Stimulated activated memory B cell treated with anti-CD40 and anti-IgM and Interleukin-4, amounts not matched to agents 10 μg/mL and 1 μg/mL and 100 μg/mL, for 72 hours (primary cell): ENCODE results near the gene BTBD6.

Source experiments
- ATAC-seq: fragments of 150-1000 bp; cut with Tn5 transposase; 2 replicates; pipeline ENCODE4 v1.10.0; 2021
- H3K27ac Mint-ChIP-seq: one replicate; pipeline ENCODE4 v1.8.0; 2022; ENCODE audit warnings: mild to moderate bottlenecking, mixed read lengths
- H3K27me3 Mint-ChIP-seq: one replicate; pipeline ENCODE4 v1.8.0; 2022; ENCODE audit warnings: mixed read lengths
- H3K36me3 Mint-ChIP-seq: one replicate; pipeline ENCODE4 v1.8.0; 2022; ENCODE audit warnings: mixed read lengths
- H3K4me1 Mint-ChIP-seq: one replicate; pipeline ENCODE4 v1.8.0; 2022; ENCODE audit warnings: mixed read lengths
- H3K4me3 Mint-ChIP-seq: one replicate; pipeline ENCODE4 v1.8.0; 2022; ENCODE audit warnings: mild to moderate bottlenecking, moderate library complexity, mixed read lengths
- H3K9me3 Mint-ChIP-seq: one replicate; pipeline ENCODE4 v1.8.0; 2022; ENCODE audit warnings: mixed read lengths

BTBD6 gene

DNA sequence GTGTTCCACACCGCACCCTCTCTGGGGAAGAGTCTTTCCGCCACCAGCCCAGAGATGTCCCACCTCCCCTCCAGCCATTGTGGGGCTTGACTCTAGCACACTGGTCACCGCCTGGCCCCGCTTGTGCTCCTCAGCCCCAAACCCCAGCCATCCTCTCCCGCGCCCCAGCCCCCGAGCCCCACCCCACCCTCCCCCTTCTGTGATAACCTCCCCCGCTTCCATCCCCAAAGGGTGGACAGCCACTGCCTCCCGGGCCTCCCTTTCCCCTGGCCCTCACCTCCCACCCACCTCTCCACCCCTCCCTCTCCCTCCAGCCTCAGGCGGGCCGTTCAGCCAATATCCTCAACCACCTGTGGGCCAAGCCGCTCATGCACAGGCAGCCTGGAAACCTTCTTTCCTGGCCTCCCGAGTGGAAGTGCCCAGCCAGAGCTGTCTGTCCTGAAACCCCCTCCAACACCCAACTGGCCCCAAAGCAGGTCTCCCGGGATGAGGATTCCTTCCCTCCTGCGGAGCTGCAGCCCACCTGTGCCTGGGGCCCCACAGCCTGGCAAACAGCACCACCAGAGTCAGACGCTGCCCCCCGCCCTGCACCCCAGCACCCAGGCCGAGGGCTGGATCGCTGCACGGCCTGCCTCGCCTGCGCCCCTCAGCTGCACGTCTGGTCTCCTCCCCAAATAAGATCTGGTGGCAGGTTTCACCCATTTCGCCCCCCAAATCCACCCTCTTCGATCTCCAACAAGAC is 40.2 kb upstream of the BTBD6 start:
- H3K4me1 Mint-ChIP-seq, result peaks cover 22% of the 10 kb centered on the region
- no peaks in the 10 kb centered on the region for H3K9me3 Mint-ChIP-seq
- ATAC-seq, result no peak
- H3K27ac Mint-ChIP-seq, result no peak overlapping the region
- peaks cover 14% of the 10 kb centered on the region for H3K36me3 Mint-ChIP-seq
- no peak overlapping the region for H3K4me3 Mint-ChIP-seq
- H3K27me3 Mint-ChIP-seq, result peaks cover 29% of the 10 kb centered on the region

DNA sequence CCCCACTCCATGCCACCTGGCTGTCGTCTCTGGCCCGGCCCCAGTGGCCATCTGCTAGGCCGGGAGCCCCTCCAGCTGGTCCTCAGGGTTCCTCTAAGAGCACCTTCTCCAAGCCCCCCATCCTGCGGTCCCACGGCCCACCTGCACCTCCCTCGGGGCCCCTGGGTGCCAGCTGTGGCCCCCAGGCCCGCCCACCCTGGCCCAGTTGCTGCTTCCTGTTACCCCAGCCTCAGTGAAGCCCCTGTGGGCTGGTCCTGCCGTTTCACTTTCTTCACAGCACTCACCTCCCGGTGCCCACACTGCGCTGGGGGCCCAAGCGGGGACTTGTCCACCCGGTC is 39.6 kb upstream of the BTBD6 start:
- no peaks in the 10 kb centered on the region for H3K9me3 Mint-ChIP-seq
- no peak overlapping the region for H3K27ac Mint-ChIP-seq
- no peak for ATAC-seq

DNA sequence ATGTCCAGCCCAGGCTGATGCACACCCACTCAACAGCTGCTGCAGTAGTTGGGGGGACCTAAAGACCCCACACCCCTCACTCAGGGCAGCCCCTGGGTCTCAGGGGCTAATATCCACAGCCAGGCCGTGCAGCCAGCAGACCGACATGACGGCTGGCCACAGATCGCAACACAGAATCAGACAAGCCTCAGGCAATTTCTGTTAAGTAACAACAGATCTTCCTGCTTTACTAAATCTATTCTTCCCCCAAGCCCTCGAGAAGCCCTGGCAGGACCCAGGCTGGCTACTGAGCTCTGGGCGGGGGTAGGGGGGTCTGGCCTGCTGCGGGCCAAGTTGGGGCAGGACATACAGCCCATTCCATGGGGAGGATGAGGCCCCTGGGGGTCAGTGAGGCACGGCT is 39.2 kb upstream of the BTBD6 start:
- Mint-ChIP-seq H3K27ac (no peak overlapping the region), H3K4me1 (peaks cover 20% of the 10 kb centered on the region), H3K9me3 (no peaks in the 10 kb centered on the region), H3K27me3 (peaks cover 27% of the 10 kb centered on the region), H3K36me3 (peaks cover 14% of the 10 kb centered on the region), H3K4me3 (no peak overlapping the region)
- ATAC-seq, result no peak

More for the DNA sequence above, 39.6 kb upstream of the BTBD6 start:
- Mint-ChIP-seq H3K4me3 (no peak overlapping the region), H3K36me3 (peaks cover 14% of the 10 kb centered on the region), H3K4me1 (peaks cover 22% of the 10 kb centered on the region), H3K27me3 (peaks cover 29% of the 10 kb centered on the region)

DNA sequence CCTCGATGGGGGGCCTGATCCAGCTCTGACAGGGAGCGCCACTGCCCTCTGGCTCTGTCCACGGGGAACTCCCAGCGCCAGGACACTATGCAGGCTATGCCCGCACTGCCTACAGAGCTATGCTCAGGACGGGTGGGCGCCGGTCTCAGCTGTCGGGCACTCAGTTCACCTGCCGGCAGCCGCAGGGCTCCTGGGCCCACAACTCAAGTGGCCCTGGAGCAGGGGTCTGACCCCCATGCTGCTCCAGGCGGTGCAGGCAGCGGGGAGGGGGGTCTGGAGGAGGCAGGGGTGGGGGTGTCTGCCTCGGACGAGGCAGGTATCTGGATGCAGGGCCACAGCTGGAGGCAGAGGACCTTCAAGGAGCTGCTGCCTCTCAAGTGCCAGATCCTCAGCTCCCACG is 38.7 kb upstream of the BTBD6 start:
- Mint-ChIP-seq H3K27me3 (peaks cover 21% of the 10 kb centered on the region), H3K9me3 (no peaks in the 10 kb centered on the region), H3K4me1 (peaks cover 14% of the 10 kb centered on the region), H3K27ac (no peak overlapping the region), H3K36me3 (peaks cover 14% of the 10 kb centered on the region), H3K4me3 (no peak overlapping the region)
- no peak for ATAC-seq

DNA sequence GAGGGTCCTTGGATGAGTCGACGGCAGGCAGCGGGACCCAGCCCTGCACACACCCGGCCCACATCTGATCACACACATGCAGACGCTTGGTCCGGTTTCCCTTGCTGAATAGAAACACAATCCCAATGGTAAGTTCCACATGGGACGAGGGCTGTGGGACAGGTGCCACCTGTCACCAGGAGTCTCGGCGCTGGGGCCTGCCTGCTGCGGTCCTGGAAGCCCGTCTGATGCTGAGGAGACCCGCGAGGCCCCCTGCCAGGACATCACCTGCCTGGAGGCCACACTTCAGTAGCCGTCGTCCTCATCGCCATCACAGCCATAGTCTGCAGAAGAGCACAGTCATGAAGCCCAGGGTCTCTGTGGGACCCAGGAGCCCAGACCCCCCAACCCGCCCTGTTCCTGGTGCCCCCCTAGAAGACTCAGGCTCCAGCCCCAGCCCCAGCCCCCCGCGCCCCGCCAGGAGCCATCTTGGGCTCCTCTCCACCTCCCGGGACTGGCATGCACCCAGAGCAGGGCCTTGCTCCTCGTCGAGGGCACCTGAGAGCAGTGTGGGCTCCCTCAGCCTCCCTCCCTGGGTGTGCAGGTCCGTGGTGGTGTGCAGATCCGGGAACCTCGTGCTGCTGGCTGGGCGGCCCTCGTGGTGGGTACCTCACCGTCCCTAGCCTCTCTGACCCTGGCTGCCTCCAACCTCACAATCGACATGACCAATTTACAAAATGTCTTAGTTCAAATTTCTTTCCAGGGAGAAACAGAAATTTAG is 37.9 kb upstream of the BTBD6 start:
- H3K27ac Mint-ChIP-seq, result no peak overlapping the region
- H3K27me3 Mint-ChIP-seq, result peaks cover 13% of the 10 kb centered on the region
- ATAC-seq, result no peak
- H3K9me3 Mint-ChIP-seq, result no peaks in the 10 kb centered on the region
- H3K36me3 Mint-ChIP-seq, result peaks cover 22% of the 10 kb centered on the region
- no peak overlapping the region for H3K4me3 Mint-ChIP-seq
- peaks cover 15% of the 10 kb centered on the region for H3K4me1 Mint-ChIP-seq

DNA sequence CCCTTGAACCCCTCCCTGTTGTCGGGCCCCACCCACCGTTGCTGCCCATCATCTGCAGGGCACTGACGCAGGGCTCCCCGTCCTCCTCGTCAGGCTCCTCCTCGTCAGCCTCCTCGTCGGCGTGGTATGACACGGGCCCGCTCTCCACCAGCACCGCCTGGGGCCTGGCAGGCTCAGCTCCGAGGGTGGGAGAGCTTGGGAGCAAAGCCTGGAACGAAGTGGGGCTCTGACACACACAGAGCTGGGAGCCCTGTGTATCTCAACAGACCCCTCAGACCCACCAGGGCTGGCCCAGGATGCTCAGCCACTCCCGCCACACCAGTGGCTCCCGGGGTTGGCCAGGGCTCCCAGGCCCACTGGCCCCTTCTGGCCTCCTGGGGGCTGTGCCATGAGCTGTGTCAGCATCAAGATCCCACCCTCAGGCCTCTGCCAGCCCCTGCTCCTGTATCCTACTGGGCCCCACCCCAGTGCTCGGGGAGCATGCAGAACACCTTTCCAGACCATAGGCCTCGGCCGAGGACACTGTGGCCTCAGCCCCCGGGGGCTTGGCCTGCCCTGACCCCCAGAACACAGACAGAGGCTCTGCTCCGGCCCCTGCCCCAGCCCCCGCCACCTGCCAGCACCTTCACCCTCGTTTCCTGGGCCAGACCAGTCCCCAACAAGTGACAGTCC is 37.1 kb upstream of the BTBD6 start:
- Mint-ChIP-seq H3K36me3 (peaks cover 29% of the 10 kb centered on the region), H3K4me1 (peaks cover 15% of the 10 kb centered on the region), H3K27me3 (peaks cover 6% of the 10 kb centered on the region), H3K27ac (no peak overlapping the region), H3K4me3 (no peak overlapping the region), H3K9me3 (no peaks in the 10 kb centered on the region)
- no peak for ATAC-seq

DNA sequence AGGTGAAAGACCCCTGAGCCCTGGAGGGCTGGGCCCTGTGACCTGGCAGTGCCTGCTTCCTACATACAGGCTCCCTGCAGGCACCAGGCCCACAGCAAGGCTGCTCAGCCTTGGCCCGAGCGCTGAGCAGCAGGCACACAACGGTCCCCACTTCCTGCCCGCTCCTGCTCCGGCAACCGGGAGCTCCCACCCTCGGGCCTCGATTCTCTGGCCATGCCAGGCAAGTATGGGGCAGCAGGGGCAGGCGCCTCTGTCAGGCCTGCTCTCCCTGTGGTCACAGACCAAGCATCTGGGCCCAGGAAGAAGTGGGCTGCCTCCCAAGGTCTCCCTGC is 36.6 kb upstream of the BTBD6 start:
- ATAC-seq, result no peak
- Mint-ChIP-seq H3K27me3 (peaks cover 1% of the 10 kb centered on the region), H3K27ac (no peak overlapping the region), H3K9me3 (no peaks in the 10 kb centered on the region), H3K36me3 (peaks cover 32% of the 10 kb centered on the region), H3K4me3 (no peak overlapping the region), H3K4me1 (peaks cover 15% of the 10 kb centered on the region)

DNA sequence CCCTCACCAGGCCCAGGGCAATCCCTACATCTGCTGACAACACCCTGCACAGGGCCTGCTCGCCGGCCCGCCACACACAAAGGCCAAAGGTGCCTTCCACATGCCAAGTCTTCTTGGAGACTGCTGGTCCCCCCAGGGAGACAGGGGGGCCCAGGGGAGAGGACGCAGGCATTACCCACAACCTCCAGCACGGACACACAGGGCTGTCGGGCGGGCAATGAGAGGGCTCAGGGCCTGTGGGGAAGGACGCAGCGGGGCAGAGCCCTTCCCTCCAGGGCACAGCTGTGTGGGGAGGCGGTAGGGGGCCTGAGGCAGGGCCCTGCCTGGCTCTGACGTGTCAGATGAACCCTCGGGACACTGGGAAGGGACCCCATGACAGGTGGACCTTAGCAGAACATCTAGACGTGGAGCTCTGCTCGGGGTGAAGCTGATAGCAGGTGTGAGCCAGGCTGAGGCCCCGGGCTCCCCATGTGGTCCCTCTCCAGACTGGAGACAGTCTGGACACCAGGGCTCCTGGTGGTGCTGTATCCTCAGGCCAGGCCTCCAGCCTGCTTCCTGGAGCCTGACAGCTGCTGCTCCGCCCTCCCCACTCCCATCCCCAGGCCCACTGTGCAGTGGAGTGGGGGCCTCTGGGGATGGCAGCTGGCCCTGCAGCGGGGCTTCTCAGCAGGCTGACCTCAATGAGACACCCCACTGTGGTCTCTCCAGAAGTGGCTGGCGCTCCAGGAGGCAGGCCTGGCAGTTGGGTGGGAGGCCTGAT is 35.6 kb upstream of the BTBD6 start:
- ATAC-seq, result no peak
- no peak overlapping the region for H3K27ac Mint-ChIP-seq
- no peak overlapping the region for H3K4me3 Mint-ChIP-seq
- no peaks in the 10 kb centered on the region for H3K9me3 Mint-ChIP-seq
- H3K27me3 Mint-ChIP-seq, result no peaks in the 10 kb centered on the region
- peaks cover 39% of the 10 kb centered on the region for H3K36me3 Mint-ChIP-seq
- peaks cover 15% of the 10 kb centered on the region for H3K4me1 Mint-ChIP-seq

DNA sequence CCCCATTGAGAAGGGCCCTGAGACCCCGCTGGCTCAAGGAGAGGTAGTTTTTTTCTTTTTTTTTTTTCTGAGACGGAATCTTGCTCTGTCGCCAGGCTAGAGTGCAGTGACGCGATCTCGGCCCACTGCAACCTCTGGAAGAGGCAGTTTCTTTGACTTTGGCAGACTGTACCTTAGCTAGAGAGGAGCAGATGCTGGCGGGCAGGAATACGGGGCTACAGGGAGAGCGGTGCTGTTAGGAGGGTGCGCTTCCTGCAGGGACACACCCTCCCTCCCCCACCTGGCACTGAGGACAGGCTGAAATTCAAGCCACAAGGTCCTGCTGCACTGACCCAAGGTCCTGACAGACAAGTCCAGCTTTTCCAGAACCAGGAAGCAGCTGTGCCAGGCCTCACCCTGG is 35.0 kb upstream of the BTBD6 start:
- H3K9me3 Mint-ChIP-seq, result no peaks in the 10 kb centered on the region
- H3K27ac Mint-ChIP-seq, result no peak overlapping the region
- no peaks in the 10 kb centered on the region for H3K27me3 Mint-ChIP-seq
- H3K36me3 Mint-ChIP-seq, result peaks cover 44% of the 10 kb centered on the region
- H3K4me3 Mint-ChIP-seq, result no peak overlapping the region
- no peak for ATAC-seq
- H3K4me1 Mint-ChIP-seq, result peaks cover 14% of the 10 kb centered on the region

DNA sequence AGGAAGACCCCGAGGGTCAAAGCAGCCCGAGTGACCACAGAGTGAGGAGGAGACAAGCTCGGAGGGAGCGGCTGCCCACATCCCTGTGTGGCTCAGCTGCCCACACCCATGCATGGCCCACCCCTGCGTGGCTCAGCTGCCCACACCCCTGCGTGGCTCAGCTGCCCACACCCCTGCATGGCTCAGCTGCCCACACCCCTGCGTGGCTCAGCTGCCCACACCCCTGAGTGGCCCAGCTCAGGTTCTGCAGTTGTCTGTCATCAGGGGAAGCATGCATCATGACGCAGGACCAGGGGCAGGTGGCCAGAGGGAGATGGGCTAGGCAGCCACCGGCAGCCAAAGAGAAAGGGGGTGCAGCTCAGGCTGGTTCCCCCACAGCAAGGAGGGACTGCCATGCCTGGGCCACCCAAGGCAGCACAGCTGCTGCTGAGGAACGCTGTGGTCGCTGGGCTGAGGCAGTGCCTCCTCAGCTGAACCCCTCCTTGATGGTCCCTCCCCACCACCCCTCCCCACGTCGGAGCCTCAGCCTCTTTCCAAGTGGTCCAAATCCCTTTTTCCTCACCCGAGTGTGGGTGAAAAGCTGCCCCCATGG is 33.9 kb upstream of the BTBD6 start:
- H3K4me3 Mint-ChIP-seq, result no peak overlapping the region
- no peaks in the 10 kb centered on the region for H3K27me3 Mint-ChIP-seq
- H3K4me1 Mint-ChIP-seq, result peaks cover 10% of the 10 kb centered on the region
- peaks cover 47% of the 10 kb centered on the region for H3K36me3 Mint-ChIP-seq
- no peak overlapping the region for H3K27ac Mint-ChIP-seq
- no peaks in the 10 kb centered on the region for H3K9me3 Mint-ChIP-seq
- no peak for ATAC-seq

DNA sequence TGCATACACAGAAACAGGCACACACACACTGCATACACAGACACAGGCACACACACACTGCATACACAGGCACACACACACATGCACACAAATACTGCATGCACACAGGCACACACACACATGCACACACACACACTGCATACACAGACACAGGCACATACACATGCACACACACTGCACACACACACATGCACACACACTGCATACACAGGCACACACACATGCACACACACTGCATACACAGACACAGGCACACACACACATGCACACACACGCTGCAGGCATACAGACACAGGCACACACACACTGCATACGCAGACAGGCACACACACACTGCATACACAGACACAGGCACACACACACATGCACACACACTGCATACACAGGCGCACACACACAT is 32.7 kb upstream of the BTBD6 start:
- H3K36me3 Mint-ChIP-seq, result peaks cover 44% of the 10 kb centered on the region
- no peaks in the 10 kb centered on the region for H3K9me3 Mint-ChIP-seq
- H3K27ac Mint-ChIP-seq, result no peak overlapping the region
- H3K4me3 Mint-ChIP-seq, result no peak overlapping the region
- no peaks in the 10 kb centered on the region for H3K27me3 Mint-ChIP-seq
- peaks cover 10% of the 10 kb centered on the region for H3K4me1 Mint-ChIP-seq
- no peak for ATAC-seq

DNA sequence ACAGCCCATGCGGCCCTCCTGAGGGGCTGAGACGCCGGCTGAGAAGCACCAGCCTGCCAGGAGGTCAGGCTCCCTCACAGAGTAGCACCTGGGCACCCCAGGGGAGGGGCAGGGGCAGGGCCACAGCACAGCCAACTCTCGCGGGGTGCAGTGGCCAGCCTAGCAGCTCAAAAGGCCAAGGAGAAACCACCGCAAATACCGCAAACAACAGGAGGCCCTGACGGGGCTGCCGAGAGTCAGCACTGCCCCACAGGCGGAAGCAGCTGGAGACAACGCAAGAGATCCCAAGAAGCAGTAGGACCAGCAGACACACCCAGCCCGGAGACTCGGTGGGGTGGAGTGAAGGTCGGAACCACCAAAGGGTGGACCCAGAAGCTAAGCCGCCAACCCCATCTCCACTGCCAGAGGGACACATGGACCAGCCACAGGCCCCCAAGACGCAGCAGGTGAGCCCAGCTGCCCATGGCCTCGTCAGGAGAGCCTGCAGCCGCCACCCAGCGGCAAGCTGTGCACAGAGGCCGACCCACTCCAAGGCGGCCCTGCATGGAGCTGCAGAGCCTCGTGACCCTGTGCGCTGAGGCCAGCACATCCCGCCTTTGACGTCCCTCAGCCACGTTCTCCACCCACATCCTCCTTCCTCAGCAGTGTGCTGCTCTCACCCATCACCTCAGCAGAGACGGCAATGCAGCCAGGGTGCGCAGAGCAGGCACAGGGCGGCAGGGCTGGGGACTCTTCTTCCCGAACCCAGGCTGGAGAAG is 31.7 kb upstream of the BTBD6 start:
- H3K4me3 Mint-ChIP-seq, result no peak overlapping the region
- H3K27ac Mint-ChIP-seq, result no peak overlapping the region
- no peaks in the 10 kb centered on the region for H3K9me3 Mint-ChIP-seq
- H3K36me3 Mint-ChIP-seq, result peaks cover 45% of the 10 kb centered on the region
- H3K4me1 Mint-ChIP-seq, result peaks cover 10% of the 10 kb centered on the region
- no peaks in the 10 kb centered on the region for H3K27me3 Mint-ChIP-seq
- no peak for ATAC-seq

DNA sequence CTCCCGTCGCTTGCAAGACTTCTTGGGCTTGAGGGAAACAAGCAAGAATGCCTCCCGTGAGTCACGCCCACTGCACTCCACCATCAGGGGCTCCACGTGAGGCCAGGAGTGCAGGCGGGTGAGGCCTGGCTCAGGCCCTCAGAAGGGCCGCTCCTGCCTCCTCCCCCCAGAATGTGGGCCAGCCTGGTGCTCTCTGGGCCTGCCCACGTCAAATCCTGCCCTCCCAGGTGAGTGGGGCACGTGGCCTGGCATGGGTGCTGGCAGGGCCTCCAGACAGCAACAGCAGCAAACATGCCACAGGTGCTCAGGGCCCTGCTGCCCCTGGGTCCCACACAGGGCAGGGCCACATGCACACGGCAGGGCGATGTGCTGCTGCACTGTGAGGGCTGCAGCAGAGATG is 30.6 kb upstream of the BTBD6 start:
- no peaks in the 10 kb centered on the region for H3K9me3 Mint-ChIP-seq
- H3K4me3 Mint-ChIP-seq, result no peak overlapping the region
- H3K27ac Mint-ChIP-seq, result no peak overlapping the region
- H3K36me3 Mint-ChIP-seq, result peaks cover 55% of the 10 kb centered on the region
- H3K27me3 Mint-ChIP-seq, result no peaks in the 10 kb centered on the region
- H3K4me1 Mint-ChIP-seq, result peaks cover 10% of the 10 kb centered on the region
- ATAC-seq, result no peak

DNA sequence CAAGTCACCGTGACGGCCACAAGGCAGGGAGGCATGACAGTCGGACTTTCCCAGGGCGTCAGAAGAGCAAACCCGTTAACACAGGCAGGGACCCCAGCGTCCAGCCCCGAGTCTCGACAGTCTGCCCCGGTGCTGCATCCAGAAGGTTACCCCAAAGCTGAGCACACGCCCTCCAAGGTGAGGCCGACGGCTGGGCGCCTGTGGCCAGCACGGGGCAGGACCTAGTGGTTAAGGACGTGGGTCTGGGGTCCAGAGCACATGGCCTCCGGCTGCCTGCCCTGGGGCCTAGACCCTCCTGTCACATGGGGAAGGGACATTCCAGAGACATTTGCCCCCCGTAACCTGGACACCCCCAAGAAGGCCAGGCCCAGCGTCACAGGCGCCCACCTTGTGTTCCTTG is 29.7 kb upstream of the BTBD6 start:
- H3K36me3 Mint-ChIP-seq, result peaks cover 63% of the 10 kb centered on the region

More for the DNA sequence above, 29.7 kb upstream of the BTBD6 start:
- H3K27ac Mint-ChIP-seq, result no peak overlapping the region
- H3K4me1 Mint-ChIP-seq, result peaks cover 10% of the 10 kb centered on the region
- H3K27me3 Mint-ChIP-seq, result no peaks in the 10 kb centered on the region
- H3K9me3 Mint-ChIP-seq, result no peaks in the 10 kb centered on the region
- no peak overlapping the region for H3K4me3 Mint-ChIP-seq
- no peak for ATAC-seq
